KMS-11 (cell line): Measurements from ENCODE around the gene NIN.

Source experiments
- H2AFZ ChIP-seq: fragments of 200-600 bp; sonication (generic); 2 replicates; pipeline ENCODE4 v1.6.1; 2016; ENCODE audit warnings: antibody characterized with exemption, mixed run types, low read depth
- H3K27ac ChIP-seq: fragments of 200-600 bp; sonication (generic); 2 replicates; pipeline ENCODE4 v1.6.1; 2016; ENCODE audit warnings: mild to moderate bottlenecking, mixed run types
- H3K27me3 ChIP-seq: fragments of 200-600 bp; sonication (generic); 2 replicates; pipeline ENCODE4 v1.6.1; 2017; ENCODE audit warnings: mild to moderate bottlenecking, low read depth, mixed run types, moderate library complexity; ENCODE audit not compliant: insufficient read depth
- H3K36me3 ChIP-seq: fragments of 200-600 bp; sonication (generic); 2 replicates; pipeline ENCODE4 v1.6.1; 2017; ENCODE audit warnings: mild to moderate bottlenecking, mixed run types; ENCODE audit not compliant: insufficient read depth
- H3K4me1 ChIP-seq: fragments of 200-600 bp; sonication (generic); 2 replicates; pipeline ENCODE4 v1.6.1; 2016; ENCODE audit warnings: mild to moderate bottlenecking, low read depth, mixed run types; ENCODE audit not compliant: poor library complexity, severe bottlenecking
- H3K4me2 ChIP-seq: fragments of 200-600 bp; sonication (generic); 2 replicates; pipeline ENCODE4 v1.7.0; 2016; ENCODE audit warnings: mild to moderate bottlenecking, mixed run types
- H3K4me3 ChIP-seq: fragments of 200-600 bp; sonication (generic); IDR thresholded peaks from 2 replicates; pipeline ENCODE4 v1.6.1; 2017; ENCODE audit warnings: low read depth, low read length, mixed read lengths; ENCODE audit not compliant: insufficient read depth
- H3K79me2 ChIP-seq: fragments of 200-600 bp; sonication (generic); 2 replicates; pipeline ENCODE4 v1.6.1; 2016; ENCODE audit warnings: low read depth, mixed run types; ENCODE audit not compliant: insufficient read depth
- H3K9ac ChIP-seq: fragments of 200-600 bp; sonication (generic); 2 replicates; pipeline ENCODE4 v1.6.1; 2016; ENCODE audit warnings: mild to moderate bottlenecking, mixed run types
- H4K20me1 ChIP-seq: fragments of 200-600 bp; sonication (generic); 2 replicates; pipeline ENCODE4 v1.6.1; 2016; ENCODE audit warnings: mild to moderate bottlenecking, mixed run types; ENCODE audit not compliant: insufficient read depth
- CTCF ChIP-seq: fragments of 200-600 bp; sonication (generic); conservative IDR thresholded peaks from 2 replicates; pipeline ENCODE4 v1.6.1; 2017; ENCODE audit warnings: low read depth, mild to moderate bottlenecking, antibody characterized with exemption, low read length, moderate library complexity, mixed read lengths

Gene NIN

DNA sequence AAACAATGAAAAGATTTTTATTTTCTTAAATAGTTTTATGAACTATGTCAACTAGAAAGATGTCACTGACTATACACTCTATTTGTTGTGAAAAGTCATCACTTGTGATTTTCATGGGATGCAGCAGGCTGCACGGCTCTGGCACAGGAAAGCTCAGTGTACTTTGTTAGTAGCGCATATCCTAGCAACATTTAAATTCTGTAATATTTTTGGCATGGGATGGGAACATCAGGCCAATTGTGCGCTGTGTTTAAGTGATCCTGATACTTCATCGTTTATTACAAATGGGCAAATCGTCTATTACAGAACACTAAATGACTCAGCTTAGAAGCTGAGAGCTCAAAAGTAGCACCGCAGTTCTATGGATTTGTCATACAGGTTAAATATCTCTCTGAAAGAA is 102.1 kb downstream of the NIN start:
- no peak overlapping the region for H3K9ac ChIP-seq
- no peaks in the 10 kb centered on the region for H3K79me2 ChIP-seq
- H3K36me3 ChIP-seq: no peaks in the 10 kb centered on the region
- H2AFZ ChIP-seq: no peak overlapping the region
- no peak for TF ChIP-seq CTCF
- H3K27me3 ChIP-seq: no peaks in the 10 kb centered on the region
- no peak overlapping the region for H3K4me2 ChIP-seq
- peaks cover 13% of the 10 kb centered on the region for H3K4me1 ChIP-seq
- no peak overlapping the region for H3K4me3 ChIP-seq
- no peak overlapping the region for H3K27ac ChIP-seq
- no peaks in the 10 kb centered on the region for H4K20me1 ChIP-seq

DNA sequence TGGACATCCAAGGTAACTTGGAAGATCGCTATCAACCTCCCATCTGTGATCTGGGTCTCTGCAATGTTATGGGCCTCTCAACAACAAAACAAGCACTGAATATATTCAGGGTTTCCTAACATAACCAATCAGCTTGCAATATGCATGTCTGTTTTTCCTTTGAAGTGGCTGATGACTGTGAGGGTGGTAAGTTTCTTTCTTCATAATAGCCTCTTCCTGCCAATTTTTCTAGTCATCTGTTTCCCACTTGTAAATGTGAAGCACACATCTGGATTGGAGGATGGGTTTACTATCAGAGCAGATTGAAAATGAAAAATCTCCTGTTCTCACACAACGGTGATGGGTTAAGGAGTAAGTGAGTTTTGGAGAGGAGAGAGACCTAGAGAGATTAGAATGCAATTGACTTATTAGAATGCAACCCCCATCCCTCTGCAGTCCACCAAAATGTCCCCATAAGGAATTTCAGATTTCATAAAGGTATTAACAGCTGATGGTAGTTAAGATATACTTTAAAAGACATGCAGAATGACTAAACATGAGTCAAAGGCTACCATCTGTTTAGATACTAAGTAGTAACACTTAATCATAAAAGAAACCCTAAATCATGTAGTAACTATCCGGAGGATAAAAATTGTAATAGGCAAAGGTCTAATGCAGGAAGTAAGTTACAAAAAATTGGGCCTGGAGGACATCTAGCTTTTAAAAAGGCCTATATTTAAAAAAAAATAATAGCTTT is 104.4 kb downstream of the NIN start:
- Histone ChIP-seq H3K4me2 (no peak overlapping the region; the same call in 1 of the 2 replicates), H3K9ac (no peak overlapping the region), H3K79me2 (no peaks in the 10 kb centered on the region), H2AFZ (no peak overlapping the region), H3K4me1 (peaks cover 13% of the 10 kb centered on the region), H3K27me3 (no peaks in the 10 kb centered on the region), H3K36me3 (no peaks in the 10 kb centered on the region), H3K4me3 (no peak overlapping the region), H3K27ac (no peak overlapping the region), H4K20me1 (no peaks in the 10 kb centered on the region)
- no peak for TF ChIP-seq CTCF

- H3K79me2 ChIP-seq: no peaks in the 10 kb centered on the region
- no peak overlapping the region for H2AFZ ChIP-seq
- no peak overlapping the region for H3K9ac ChIP-seq
- H3K4me3 ChIP-seq: no peak overlapping the region
- H3K4me1 ChIP-seq: peaks cover 13% of the 10 kb centered on the region
- H3K27ac ChIP-seq: no peak overlapping the region
- TF ChIP-seq CTCF: no peak
- H3K27me3 ChIP-seq: no peaks in the 10 kb centered on the region
- H3K36me3 ChIP-seq: no peaks in the 10 kb centered on the region
- no peak overlapping the region; the same call in 1 of the 2 replicates for H3K4me2 ChIP-seq
- no peaks in the 10 kb centered on the region for H4K20me1 ChIP-seq
Measured at GRCh38 chr14:50725761-50726160, 105.2 kb downstream of the NIN start.

- H4K20me1 ChIP-seq: no peaks in the 10 kb centered on the region
- no peak overlapping the region for H3K4me2 ChIP-seq
- H3K36me3 ChIP-seq: no peaks in the 10 kb centered on the region
- no peak overlapping the region for H3K9ac ChIP-seq
- no peaks in the 10 kb centered on the region for H3K27me3 ChIP-seq
- H3K4me1 ChIP-seq: no peaks in the 10 kb centered on the region
- no peak for TF ChIP-seq CTCF
- no peaks in the 10 kb centered on the region for H3K79me2 ChIP-seq
- no peak overlapping the region for H2AFZ ChIP-seq
- H3K27ac ChIP-seq: no peak overlapping the region
- H3K4me3 ChIP-seq: no peak overlapping the region
Measured at GRCh38 chr14:50719911-50720759, 110.8 kb downstream of the NIN start.
